ENCODE measurements around the gene B3GAT1. TPM values are rescaled to one million over a fixed set of nuclear protein-coding genes. Genes with fewer than 3 reads are reported as not detected.

The B3GAT1 gene
- total and polyA plus RNA-seq, 4 donors: 0.16 to 0.39 TPM; not detected in 2

DNA sequence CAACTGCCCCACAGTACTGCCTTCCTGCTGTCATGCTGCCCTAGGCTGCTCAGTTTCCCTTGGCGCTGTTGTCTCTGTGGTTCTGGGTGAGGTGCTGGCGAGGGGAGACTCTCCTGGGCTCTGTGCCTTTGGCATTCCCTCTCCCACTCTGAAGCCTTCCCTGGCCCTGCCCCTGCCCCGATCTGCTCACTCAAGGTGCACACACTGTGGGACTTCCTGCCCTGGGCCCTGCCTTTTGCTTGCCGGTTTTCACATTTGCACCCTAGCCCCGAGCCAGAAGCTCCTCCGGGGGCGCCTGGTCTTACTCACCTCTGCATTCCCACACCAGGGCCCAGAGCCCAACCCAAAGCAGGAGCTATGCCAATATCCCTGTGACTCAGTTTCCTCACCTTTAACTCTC is 12.0 kb downstream of the B3GAT1 start:
- H3K4me3 ChIP-seq (ENCODE audit: low read length in 2 of 2): no peak overlapping the region
- H3K4me1 ChIP-seq (ENCODE audit: control insufficient read depth in 1 of 2, insufficient read depth in 2 of 2, low read length in 2 of 2): no peaks in the 10 kb centered on the region
- no peaks in the 10 kb centered on the region for H3K27me3 ChIP-seq (ENCODE audit: control insufficient read depth in 1 of 2, insufficient read depth in 2 of 2, low read length in 1 of 2)
- no peak overlapping the region for H3K27ac ChIP-seq (ENCODE audit: low read depth in 1 of 2, low read length in 2 of 2)
- intact Hi-C loops (cut with DNase I): no loop called here
- WGBS, 2 donors: 78 to 87% methylated on average over 7 of the region's 7 CpGs
- H3K9me3 ChIP-seq (ENCODE audit: control insufficient read depth, low read length): peaks cover 5% of the 10 kb centered on the region
- DNase-seq (peak in 1 of 2 donors; percentile 66), ATAC-seq (ENCODE audit: low FRiP score) (no peak)
- no peaks in the 10 kb centered on the region for H3K36me3 ChIP-seq (ENCODE audit: control insufficient read depth in 1 of 2, insufficient read depth in 2 of 2, low read length in 1 of 2)

DNA sequence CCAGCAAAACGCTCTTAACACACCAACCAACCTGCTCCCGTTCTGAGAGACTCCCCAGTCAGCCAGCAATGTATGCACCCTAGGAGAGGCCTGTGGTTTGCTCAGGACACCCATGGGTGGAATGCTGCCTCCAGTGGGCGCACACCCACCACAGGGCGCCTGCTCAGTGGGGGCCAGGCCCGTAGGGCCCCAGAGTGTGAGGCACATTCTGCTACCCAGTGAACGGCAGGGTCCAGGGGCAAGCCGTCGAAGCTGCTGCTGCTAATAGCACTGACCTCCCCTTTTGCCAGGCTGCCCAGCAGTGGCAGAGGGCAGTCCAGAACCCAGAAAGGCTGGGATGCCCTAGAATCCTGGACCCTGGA is 12.8 kb downstream of the B3GAT1 start:
- no peak overlapping the region for H3K27ac ChIP-seq (ENCODE audit: low read depth in 1 of 2, low read length in 2 of 2)
- H3K9me3 ChIP-seq (ENCODE audit: control insufficient read depth, low read length): peaks cover 2% of the 10 kb centered on the region
- H3K4me3 ChIP-seq (ENCODE audit: low read length in 2 of 2): no peak overlapping the region
- DNase-seq (no peak), ATAC-seq (ENCODE audit: low FRiP score) (no peak)
- no peaks in the 10 kb centered on the region for H3K36me3 ChIP-seq (ENCODE audit: control insufficient read depth in 1 of 2, insufficient read depth in 2 of 2, low read length in 1 of 2)
- no peaks in the 10 kb centered on the region for H3K27me3 ChIP-seq (ENCODE audit: control insufficient read depth in 1 of 2, insufficient read depth in 2 of 2, low read length in 1 of 2)
- no peaks in the 10 kb centered on the region for H3K4me1 ChIP-seq (ENCODE audit: control insufficient read depth in 1 of 2, insufficient read depth in 2 of 2, low read length in 2 of 2)
- WGBS, 2 donors: 82 to 87% methylated on average over 8 of the region's 8 CpGs
- intact Hi-C loops (cut with DNase I): no loop called here

DNA sequence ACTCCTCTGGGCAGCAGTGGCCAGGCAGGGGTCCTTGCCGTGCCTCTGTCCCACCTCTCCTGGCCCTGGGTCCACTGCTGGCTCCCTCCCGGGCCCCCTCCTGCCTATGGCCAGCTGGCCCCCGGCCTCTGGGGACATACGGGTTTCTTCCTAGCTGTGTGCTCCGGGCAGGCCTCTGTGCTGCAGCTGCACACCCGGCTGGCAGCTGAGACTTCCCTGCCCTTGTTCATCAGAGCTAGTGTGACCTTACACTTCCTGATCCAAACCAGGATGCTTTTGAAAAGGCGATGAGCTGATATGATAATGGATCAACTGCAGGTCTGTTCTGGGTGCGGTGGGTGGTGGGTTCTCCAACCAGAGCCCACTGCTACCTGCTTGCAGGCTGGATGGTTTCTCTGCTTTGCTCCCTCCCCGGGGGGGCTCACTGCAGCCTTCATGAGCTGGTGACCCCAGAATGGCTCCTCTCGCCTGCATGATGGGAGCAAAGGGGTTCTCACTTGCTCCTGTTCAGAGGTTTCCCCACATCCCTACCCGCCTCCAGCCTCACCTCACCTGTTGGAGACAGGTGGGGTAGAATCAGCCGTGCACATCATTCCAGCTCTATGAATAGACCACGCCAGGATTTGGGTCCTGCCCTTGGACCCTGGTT is 13.3 kb downstream of the B3GAT1 start:
- H3K27ac ChIP-seq (ENCODE audit: low read depth in 1 of 2, low read length in 2 of 2): no peak overlapping the region
- H3K27me3 ChIP-seq (ENCODE audit: control insufficient read depth in 1 of 2, insufficient read depth in 2 of 2, low read length in 1 of 2): no peaks in the 10 kb centered on the region
- H3K9me3 ChIP-seq (ENCODE audit: control insufficient read depth, low read length): peaks cover 2% of the 10 kb centered on the region
- intact Hi-C loops (cut with DNase I): no loop called here
- no peak overlapping the region for H3K4me3 ChIP-seq (ENCODE audit: low read length in 2 of 2)
- DNase-seq (no peak), ATAC-seq (ENCODE audit: low FRiP score) (no peak)
- no peaks in the 10 kb centered on the region for H3K36me3 ChIP-seq (ENCODE audit: control insufficient read depth in 1 of 2, insufficient read depth in 2 of 2, low read length in 1 of 2)
- WGBS, 2 donors: 70% methylated on average over 13 of the region's 13 CpGs
- no peaks in the 10 kb centered on the region for H3K4me1 ChIP-seq (ENCODE audit: control insufficient read depth in 1 of 2, insufficient read depth in 2 of 2, low read length in 2 of 2)

DNA sequence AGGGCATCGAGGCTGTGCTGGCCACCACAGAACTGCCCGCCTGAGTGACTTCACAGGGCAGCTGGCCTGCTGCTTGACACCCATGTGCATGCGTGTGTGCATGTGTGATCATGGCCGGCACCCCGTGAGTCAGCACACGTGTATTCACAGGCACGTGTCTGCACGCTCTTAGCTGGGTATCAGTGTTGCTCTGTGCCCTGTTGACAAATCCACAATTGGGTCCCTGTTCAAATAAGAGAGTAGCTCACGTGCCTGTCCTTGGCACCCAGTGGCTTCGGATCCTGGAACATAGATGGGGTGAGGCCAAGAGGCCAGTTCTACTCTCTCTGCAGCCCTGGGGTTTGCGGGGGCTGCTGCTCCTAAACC is 14.0 kb downstream of the B3GAT1 start:
- Histone ChIP-seq H3K27me3 (ENCODE audit: control insufficient read depth in 1 of 2, insufficient read depth in 2 of 2, low read length in 1 of 2) (no peaks in the 10 kb centered on the region), H3K36me3 (ENCODE audit: control insufficient read depth in 1 of 2, insufficient read depth in 2 of 2, low read length in 1 of 2) (no peaks in the 10 kb centered on the region), H3K4me1 (ENCODE audit: control insufficient read depth in 1 of 2, insufficient read depth in 2 of 2, low read length in 2 of 2) (no peaks in the 10 kb centered on the region), H3K4me3 (ENCODE audit: low read length in 2 of 2) (no peak overlapping the region), H3K9me3 (ENCODE audit: control insufficient read depth, low read length) (no peaks in the 10 kb centered on the region), H3K27ac (ENCODE audit: low read depth in 1 of 2, low read length in 2 of 2) (no peak overlapping the region)
- intact Hi-C loops (cut with DNase I): no loop called here
- whole genome bisulfite sequencing, 2 donors: 82 to 87% methylated on average over 11 of the region's 11 CpGs
- DNase-seq (no peak), ATAC-seq (ENCODE audit: low FRiP score) (no peak)

DNA sequence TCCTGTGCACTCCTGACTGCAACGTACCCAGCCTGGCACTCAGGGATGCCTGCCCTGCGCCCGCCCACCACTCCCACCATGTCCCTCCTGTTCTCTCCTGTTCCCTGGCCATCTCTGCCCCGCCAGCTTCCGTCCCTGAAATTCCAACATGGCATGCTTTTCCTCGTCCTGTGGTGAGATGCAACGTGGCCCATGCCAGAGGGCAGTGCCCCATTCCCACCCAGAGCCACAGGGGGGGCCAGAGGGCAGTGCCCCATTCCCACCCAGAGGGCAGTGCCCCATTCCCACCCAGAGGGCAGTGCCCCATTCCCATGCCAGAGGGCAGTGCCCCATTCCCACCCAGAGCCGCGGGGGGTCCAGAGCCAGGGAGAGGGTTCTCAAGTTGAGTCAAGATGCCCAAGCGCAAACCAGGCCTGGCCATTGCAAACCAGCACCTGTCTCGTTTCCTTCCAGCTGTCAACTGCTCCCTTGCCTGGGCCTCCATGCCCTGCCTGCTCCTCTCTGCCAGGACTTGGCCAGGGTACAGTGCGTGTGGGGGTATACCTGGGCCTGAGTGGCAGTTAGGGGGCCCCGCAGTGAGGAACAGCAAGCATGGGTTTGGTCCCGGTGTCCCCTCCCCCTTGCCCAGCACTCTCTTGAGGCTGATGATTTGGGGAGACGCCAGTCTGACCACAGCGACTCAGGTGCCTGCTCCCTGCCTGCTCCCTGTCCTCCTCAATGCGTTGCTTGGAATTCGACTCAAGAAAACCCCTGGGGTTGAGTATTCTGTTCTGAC is 14.6 kb downstream of the B3GAT1 start:
- Histone ChIP-seq H3K27me3 (ENCODE audit: control insufficient read depth in 1 of 2, insufficient read depth in 2 of 2, low read length in 1 of 2) (no peaks in the 10 kb centered on the region), H3K27ac (ENCODE audit: low read depth in 1 of 2, low read length in 2 of 2) (no peak overlapping the region), H3K36me3 (ENCODE audit: control insufficient read depth in 1 of 2, insufficient read depth in 2 of 2, low read length in 1 of 2) (no peaks in the 10 kb centered on the region), H3K4me3 (ENCODE audit: low read length in 2 of 2) (no peak overlapping the region), H3K9me3 (ENCODE audit: control insufficient read depth, low read length) (no peaks in the 10 kb centered on the region), H3K4me1 (ENCODE audit: control insufficient read depth in 1 of 2, insufficient read depth in 2 of 2, low read length in 2 of 2) (no peaks in the 10 kb centered on the region)
- intact Hi-C loops (cut with DNase I): no loop called here
- ATAC-seq (ENCODE audit: low FRiP score): no peak
- DNase-seq: no peak
- 87 to 89% methylated on average over 18 of the region's 18 CpGs for WGBS, 2 donors

DNA sequence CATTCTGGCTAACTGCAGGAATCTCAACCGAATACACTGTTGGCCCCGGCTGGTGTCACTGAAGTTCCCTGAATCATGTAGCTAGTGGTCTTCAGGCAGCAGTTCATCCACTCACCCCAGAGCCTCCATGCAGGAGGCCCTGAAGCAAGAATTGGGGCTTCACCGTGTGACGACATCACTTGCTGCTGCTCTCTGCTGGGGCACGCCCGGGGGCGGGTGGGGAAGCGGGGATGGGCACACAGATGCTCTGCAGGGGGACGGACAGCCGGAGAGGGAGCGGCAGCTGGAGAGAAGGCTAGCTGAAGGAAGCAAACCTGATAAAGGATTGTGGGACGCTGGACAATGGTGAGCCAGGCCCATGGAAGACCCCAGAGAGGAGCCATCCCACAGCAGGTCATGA is 17.0 kb downstream of the B3GAT1 start:
- no peaks in the 10 kb centered on the region for H3K36me3 ChIP-seq (ENCODE audit: control insufficient read depth in 1 of 2, insufficient read depth in 2 of 2, low read length in 1 of 2)

DNA sequence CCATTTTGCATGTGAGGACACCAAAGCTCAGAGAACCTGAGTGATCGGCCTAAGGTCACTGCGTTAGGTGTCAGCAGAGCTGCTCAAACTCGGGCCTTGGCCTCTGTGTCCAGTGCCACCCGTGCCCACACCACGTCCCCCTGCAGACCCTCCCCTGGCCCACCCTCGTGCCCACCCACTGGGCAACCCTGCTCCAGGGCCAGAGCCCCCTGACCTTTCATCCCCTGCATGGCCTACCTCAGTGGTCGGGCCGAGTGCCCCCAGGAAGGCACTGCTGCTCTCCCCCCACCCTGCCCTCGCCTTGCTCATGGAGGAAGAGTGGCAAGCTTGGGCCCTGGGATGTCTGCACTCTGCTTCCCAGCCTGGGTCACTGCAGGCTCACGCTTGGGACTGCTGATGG is 17.7 kb downstream of the B3GAT1 start:
- Histone ChIP-seq H3K27ac (ENCODE audit: low read depth in 1 of 2, low read length in 2 of 2) (no peak overlapping the region), H3K27me3 (ENCODE audit: control insufficient read depth in 1 of 2, insufficient read depth in 2 of 2, low read length in 1 of 2) (no peaks in the 10 kb centered on the region), H3K4me1 (ENCODE audit: control insufficient read depth in 1 of 2, insufficient read depth in 2 of 2, low read length in 2 of 2) (no peaks in the 10 kb centered on the region), H3K9me3 (ENCODE audit: control insufficient read depth, low read length) (no peaks in the 10 kb centered on the region), H3K4me3 (ENCODE audit: low read length in 2 of 2) (no peak overlapping the region), H3K36me3 (ENCODE audit: control insufficient read depth in 1 of 2, insufficient read depth in 2 of 2, low read length in 1 of 2) (no peaks in the 10 kb centered on the region)
- DNase-seq (no peak), ATAC-seq (ENCODE audit: low FRiP score) (no peak)
- WGBS, 2 donors: 83 to 85% methylated on average over 10 of the region's 10 CpGs
- intact Hi-C loops (cut with DNase I): no loop called here

More for the DNA sequence above, 17.0 kb downstream of the B3GAT1 start:
- Histone ChIP-seq H3K4me1 (ENCODE audit: control insufficient read depth in 1 of 2, insufficient read depth in 2 of 2, low read length in 2 of 2) (no peaks in the 10 kb centered on the region), H3K27me3 (ENCODE audit: control insufficient read depth in 1 of 2, insufficient read depth in 2 of 2, low read length in 1 of 2) (no peaks in the 10 kb centered on the region), H3K9me3 (ENCODE audit: control insufficient read depth, low read length) (no peaks in the 10 kb centered on the region), H3K4me3 (ENCODE audit: low read length in 2 of 2) (no peak overlapping the region), H3K27ac (ENCODE audit: low read depth in 1 of 2, low read length in 2 of 2) (no peak overlapping the region)
- ATAC-seq (ENCODE audit: low FRiP score) (no peak), DNase-seq (no peak)
- WGBS, 2 donors: 62 to 78% methylated on average over 12 of the region's 12 CpGs
- intact Hi-C loops (cut with DNase I): no loop called here

DNA sequence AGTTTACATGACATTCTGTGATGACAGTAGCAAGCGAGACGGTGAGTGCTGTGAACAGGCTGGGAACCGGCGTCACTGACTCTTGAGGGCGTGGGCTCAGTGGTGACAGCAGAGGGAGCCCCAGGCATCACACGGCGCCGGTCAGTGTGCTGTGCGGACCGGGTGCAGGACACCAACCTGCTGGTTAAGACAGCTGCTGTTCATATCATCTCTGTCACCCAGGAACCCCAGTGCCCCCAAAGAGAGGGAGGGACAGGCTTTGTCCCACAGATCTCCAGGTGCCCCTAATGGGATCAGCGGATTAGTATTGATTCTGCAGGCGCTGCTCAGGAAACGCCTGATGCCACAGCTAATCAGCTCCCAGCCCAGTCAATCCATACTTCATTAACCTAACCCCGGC is 18.4 kb downstream of the B3GAT1 start:
- no peaks in the 10 kb centered on the region for H3K27me3 ChIP-seq (ENCODE audit: control insufficient read depth in 1 of 2, insufficient read depth in 2 of 2, low read length in 1 of 2)
- H3K4me3 ChIP-seq (ENCODE audit: low read length in 2 of 2): no peak overlapping the region
- intact Hi-C loops (cut with DNase I): no loop called here
- 59 to 69% methylated on average over 14 of the region's 14 CpGs for WGBS, 2 donors
- H3K4me1 ChIP-seq (ENCODE audit: control insufficient read depth in 1 of 2, insufficient read depth in 2 of 2, low read length in 2 of 2): no peaks in the 10 kb centered on the region
- H3K9me3 ChIP-seq (ENCODE audit: control insufficient read depth, low read length): no peaks in the 10 kb centered on the region
- no peak for ATAC-seq (ENCODE audit: low FRiP score)
- H3K27ac ChIP-seq (ENCODE audit: low read depth in 1 of 2, low read length in 2 of 2): no peak overlapping the region
- no peak for DNase-seq
- no peaks in the 10 kb centered on the region for H3K36me3 ChIP-seq (ENCODE audit: control insufficient read depth in 1 of 2, insufficient read depth in 2 of 2, low read length in 1 of 2)

DNA sequence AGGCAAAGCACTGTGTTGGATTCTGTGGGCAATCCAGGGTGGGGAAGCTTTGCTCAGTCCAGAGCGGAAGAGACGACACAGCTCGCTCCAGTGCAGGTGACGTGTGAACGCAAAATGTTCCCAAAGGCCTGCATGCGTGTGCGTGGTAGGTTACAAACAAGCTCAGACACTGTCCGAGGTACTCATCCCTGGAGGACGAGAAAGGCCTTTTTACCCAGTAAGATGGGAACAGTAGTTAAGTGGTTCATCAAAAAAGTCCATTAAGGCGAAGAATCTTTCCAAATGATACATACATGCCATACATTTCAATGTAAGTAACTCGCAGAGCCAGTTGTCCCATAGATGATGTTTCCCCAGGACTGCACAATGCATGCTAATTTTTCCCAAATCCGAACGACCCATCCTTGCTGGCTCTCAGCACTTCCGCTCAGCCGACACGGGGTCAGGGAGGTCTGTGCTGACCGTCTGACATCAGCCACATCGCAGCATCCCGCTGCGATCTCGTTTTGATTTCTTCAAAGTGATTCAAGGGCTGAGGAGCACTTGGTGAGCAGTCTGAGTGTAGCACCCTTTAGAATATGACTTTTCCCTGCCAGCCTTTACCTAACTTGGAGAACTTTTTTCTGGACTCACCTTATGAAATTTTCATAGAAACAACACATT is 19.0 kb downstream of the B3GAT1 start:
- Histone ChIP-seq H3K4me3 (ENCODE audit: low read length in 2 of 2) (no peak overlapping the region), H3K4me1 (ENCODE audit: control insufficient read depth in 1 of 2, insufficient read depth in 2 of 2, low read length in 2 of 2) (no peaks in the 10 kb centered on the region), H3K27ac (ENCODE audit: low read depth in 1 of 2, low read length in 2 of 2) (no peak overlapping the region), H3K27me3 (ENCODE audit: control insufficient read depth in 1 of 2, insufficient read depth in 2 of 2, low read length in 1 of 2) (no peaks in the 10 kb centered on the region), H3K9me3 (ENCODE audit: control insufficient read depth, low read length) (no peaks in the 10 kb centered on the region), H3K36me3 (ENCODE audit: control insufficient read depth in 1 of 2, insufficient read depth in 2 of 2, low read length in 1 of 2) (no peaks in the 10 kb centered on the region)
- 88 to 92% methylated on average over 21 of the region's 21 CpGs for WGBS, 2 donors
- intact Hi-C loops (cut with DNase I): no loop called here
- DNase-seq (no peak), ATAC-seq (ENCODE audit: low FRiP score) (no peak)
